Panc1 (cell line): ENCODE measurements around the gene NUDT2.

Source experiments
- TF ChIP-seq, protein P1 (sequence below): fragments of 450-650 bp; IDR thresholded peaks from 2 replicates; pipeline ENCODE4 v1.5.1; 2017; ENCODE audit warnings: mild to moderate bottlenecking
- TF ChIP-seq, protein P2 (sequence below), 2 experiments: IDR thresholded peaks; 2 replicates each; pipeline ENCODE4 v1.6.1; 2011 to 2012; ENCODE audit warnings: low read depth in 2 of 2, control low read depth in 1 of 2, low read length in 1 of 2, mild to moderate bottlenecking in 1 of 2, moderate library complexity in 1 of 2; ENCODE audit not compliant: insufficient read depth in 1 of 2

DNA sequence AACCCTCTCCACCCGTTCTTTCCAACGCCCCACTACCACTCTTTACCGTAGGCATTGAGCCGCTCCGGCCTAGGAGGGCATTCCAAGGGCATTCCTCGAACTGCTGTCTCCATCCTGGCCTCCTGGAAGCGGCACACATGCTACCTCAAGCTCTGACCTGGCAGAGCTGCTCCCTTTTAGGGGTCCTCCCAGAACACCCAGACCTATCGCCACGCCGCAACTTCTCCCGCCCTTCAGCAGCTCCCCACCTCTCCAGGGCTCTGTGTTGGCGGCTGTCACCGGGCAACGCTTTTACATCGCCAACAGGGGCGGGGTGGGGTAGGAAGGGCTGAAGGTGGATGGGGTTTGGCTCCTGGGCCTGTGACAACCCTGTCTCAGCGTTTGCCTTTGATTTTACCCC lies 52.0 kb downstream of the NUDT2 start:
- TF ChIP-seq, protein P1, sequence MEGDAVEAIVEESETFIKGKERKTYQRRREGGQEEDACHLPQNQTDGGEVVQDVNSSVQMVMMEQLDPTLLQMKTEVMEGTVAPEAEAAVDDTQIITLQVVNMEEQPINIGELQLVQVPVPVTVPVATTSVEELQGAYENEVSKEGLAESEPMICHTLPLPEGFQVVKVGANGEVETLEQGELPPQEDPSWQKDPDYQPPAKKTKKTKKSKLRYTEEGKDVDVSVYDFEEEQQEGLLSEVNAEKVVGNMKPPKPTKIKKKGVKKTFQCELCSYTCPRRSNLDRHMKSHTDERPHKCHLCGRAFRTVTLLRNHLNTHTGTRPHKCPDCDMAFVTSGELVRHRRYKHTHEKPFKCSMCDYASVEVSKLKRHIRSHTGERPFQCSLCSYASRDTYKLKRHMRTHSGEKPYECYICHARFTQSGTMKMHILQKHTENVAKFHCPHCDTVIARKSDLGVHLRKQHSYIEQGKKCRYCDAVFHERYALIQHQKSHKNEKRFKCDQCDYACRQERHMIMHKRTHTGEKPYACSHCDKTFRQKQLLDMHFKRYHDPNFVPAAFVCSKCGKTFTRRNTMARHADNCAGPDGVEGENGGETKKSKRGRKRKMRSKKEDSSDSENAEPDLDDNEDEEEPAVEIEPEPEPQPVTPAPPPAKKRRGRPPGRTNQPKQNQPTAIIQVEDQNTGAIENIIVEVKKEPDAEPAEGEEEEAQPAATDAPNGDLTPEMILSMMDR, result no peak
- TF ChIP-seq, protein P2, sequence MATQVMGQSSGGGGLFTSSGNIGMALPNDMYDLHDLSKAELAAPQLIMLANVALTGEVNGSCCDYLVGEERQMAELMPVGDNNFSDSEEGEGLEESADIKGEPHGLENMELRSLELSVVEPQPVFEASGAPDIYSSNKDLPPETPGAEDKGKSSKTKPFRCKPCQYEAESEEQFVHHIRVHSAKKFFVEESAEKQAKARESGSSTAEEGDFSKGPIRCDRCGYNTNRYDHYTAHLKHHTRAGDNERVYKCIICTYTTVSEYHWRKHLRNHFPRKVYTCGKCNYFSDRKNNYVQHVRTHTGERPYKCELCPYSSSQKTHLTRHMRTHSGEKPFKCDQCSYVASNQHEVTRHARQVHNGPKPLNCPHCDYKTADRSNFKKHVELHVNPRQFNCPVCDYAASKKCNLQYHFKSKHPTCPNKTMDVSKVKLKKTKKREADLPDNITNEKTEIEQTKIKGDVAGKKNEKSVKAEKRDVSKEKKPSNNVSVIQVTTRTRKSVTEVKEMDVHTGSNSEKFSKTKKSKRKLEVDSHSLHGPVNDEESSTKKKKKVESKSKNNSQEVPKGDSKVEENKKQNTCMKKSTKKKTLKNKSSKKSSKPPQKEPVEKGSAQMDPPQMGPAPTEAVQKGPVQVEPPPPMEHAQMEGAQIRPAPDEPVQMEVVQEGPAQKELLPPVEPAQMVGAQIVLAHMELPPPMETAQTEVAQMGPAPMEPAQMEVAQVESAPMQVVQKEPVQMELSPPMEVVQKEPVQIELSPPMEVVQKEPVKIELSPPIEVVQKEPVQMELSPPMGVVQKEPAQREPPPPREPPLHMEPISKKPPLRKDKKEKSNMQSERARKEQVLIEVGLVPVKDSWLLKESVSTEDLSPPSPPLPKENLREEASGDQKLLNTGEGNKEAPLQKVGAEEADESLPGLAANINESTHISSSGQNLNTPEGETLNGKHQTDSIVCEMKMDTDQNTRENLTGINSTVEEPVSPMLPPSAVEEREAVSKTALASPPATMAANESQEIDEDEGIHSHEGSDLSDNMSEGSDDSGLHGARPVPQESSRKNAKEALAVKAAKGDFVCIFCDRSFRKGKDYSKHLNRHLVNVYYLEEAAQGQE (IDR thresholded peaks at IDR 0.05; ENCODE audit: insufficient read depth in 1 of 2, low read depth in 2 of 2, low read length in 1 of 2), result no peak
